ENCODE data around the gene EFCAB7. TPM values are rescaled to one million over a fixed set of nuclear protein-coding genes. Genes with fewer than 3 reads are reported as not detected.

The EFCAB7 gene
- total and polyA plus RNA-seq, 2 experiments from 2014 or later, result 4.2 to 4.9 TPM

DNA sequence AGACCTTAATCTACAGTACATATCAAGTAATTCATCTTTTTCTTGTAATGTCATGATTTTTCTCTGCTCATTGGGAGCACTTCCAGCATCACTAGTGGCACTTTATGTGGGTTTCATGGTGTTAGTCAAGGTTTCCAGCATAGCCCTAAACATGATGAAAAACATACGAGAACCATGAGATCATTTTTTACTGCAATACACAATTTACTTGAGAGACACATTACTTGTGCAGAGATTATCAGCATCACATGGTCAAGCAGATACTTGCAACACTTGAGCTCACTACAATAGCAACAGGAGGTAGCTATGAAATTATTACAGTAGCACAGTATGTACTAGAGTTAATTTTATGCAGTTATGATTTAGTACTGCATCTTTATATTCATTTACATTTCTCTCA is 36.7 kb upstream of the EFCAB7 start:
- no peak for ATAC-seq

DNA sequence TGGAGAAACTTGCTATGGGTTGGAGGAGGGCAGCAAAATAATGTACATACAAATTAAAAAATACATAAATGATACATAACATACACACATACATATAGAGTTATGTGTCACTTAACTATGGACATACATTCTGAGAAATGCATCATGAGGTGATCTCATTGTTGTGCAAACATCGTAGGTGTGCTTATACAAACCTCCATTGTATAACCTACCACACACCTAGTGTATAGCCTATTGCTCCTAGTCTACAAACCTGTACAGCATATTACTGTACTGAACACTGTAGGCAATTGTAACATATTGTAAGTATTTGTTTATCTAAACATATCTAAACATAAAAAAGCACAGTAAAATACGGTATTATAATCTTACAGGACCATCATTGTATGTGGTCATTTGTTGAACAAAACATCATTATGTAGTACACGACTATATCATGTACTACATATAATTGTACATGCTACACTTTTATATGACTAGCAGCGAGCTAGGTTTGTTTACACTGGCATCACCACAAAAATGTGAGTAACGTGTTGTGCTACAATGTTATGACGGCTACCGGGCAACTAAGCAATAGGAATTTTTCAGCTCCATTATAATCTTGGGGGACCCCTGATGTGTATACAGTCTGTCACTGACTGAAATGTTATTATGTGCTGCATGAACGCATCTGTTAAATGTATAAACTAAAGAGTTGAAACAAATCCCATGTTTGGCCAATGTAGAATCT is 35.8 kb upstream of the EFCAB7 start:
- Histone ChIP-seq H3K9me2 (ENCODE audit: insufficient read depth) (no peaks in the 10 kb centered on the region), H4K20me1 (replicated peaks; ENCODE audit: insufficient read depth) (no peaks in the 10 kb centered on the region), H2AFZ (no peak overlapping the region), H3K27me3 (ENCODE audit: insufficient read depth) (no peaks in the 10 kb centered on the region), H3F3A (replicated peaks; ENCODE audit: low read depth) (no peaks in the 10 kb centered on the region), H3K4me2 (no peak overlapping the region), H3K79me2 (replicated peaks; ENCODE audit: insufficient read depth) (no peaks in the 10 kb centered on the region), H3K27ac (ENCODE audit: low read depth) (no peak overlapping the region), H3K4me1 (ENCODE audit: insufficient read depth) (no peaks in the 10 kb centered on the region), H3K4me3 (no peak overlapping the region), H3K36me3 (ENCODE audit: insufficient read depth) (no peaks in the 10 kb centered on the region)
- no peak overlapping the region for H3K4me3 Mint-ChIP-seq
- no peaks in the 10 kb centered on the region for H3K9me3 Mint-ChIP-seq
- ATAC-seq (no peak), DNase-seq (ENCODE audit: low spot score) (no peak)
- no peak for TF ChIP-seq EZH2 (IDR thresholded peaks at IDR 0.05; ENCODE audit: low read depth, unreplicated experiment)
- H3K36me3 Mint-ChIP-seq (ENCODE audit: low read depth), result no peaks in the 10 kb centered on the region
- no peak overlapping the region for H3K27ac Mint-ChIP-seq
- H3K4me1 Mint-ChIP-seq, result no peaks in the 10 kb centered on the region; the same call in 2 of the 3 replicates
- H3K27me3 Mint-ChIP-seq (ENCODE audit: insufficient read depth, low read depth, poor library complexity), result no peaks in the 10 kb centered on the region

More for the DNA sequence above, 36.7 kb upstream of the EFCAB7 start:
- no peak overlapping the region for H3K27ac ChIP-seq (ENCODE audit: low read depth)
- Mint-ChIP-seq H3K9me3 (no peaks in the 10 kb centered on the region), H3K27me3 (ENCODE audit: insufficient read depth, low read depth, poor library complexity) (no peaks in the 10 kb centered on the region), H3K27ac (no peak overlapping the region), H3K36me3 (ENCODE audit: low read depth) (no peaks in the 10 kb centered on the region), H3K4me1 (no peaks in the 10 kb centered on the region), H3K4me3 (no peak overlapping the region)
- no peak overlapping the region for H3K4me3 ChIP-seq
- H3K27me3 ChIP-seq (ENCODE audit: insufficient read depth), result no peaks in the 10 kb centered on the region
- TF ChIP-seq NANOG (IDR thresholded peaks at IDR 0.05; ENCODE audit: borderline replicate concordance) (no peak), EZH2 (IDR thresholded peaks at IDR 0.05; ENCODE audit: low read depth, unreplicated experiment) (no peak), EZH2phosphoT487 (IDR thresholded peaks at IDR 0.05; ENCODE audit: unreplicated experiment) (no peak), JUNB (IDR thresholded peaks at IDR 0.05; ENCODE audit: unreplicated experiment) (no peak)
- H3K36me3 ChIP-seq (ENCODE audit: insufficient read depth), result no peaks in the 10 kb centered on the region
- H3K79me2 ChIP-seq (replicated peaks; ENCODE audit: insufficient read depth), result no peaks in the 10 kb centered on the region
- no peak overlapping the region for H3K4me2 ChIP-seq
- no peaks in the 10 kb centered on the region for H4K20me1 ChIP-seq (replicated peaks; ENCODE audit: insufficient read depth)
- H3K9me2 ChIP-seq (ENCODE audit: insufficient read depth), result no peaks in the 10 kb centered on the region
- no peaks in the 10 kb centered on the region for H3F3A ChIP-seq (replicated peaks; ENCODE audit: low read depth)
- DNase-seq (ENCODE audit: low spot score), result no peak
- H2AFZ ChIP-seq, result no peak overlapping the region
- no peaks in the 10 kb centered on the region for H3K4me1 ChIP-seq (ENCODE audit: insufficient read depth)

DNA sequence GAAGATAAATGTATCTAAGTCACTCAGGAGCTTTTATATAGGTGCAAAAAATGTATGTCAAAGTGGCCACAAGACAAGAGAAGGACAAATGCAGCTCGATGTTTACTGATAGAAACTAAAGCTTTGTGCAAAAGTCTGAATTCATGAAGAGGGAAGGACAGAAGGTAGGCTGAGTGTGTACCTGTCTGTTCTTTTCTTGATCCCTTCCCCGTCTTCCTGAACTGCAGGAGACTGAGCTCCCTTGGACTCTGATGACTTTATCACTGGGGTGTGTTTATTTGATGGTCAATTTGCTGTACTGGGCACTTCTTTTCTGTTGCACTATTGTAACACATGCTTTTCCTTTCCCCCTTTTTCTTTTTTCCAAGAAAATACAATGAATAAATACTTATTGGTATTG is 25.7 kb upstream of the EFCAB7 start:
- ATAC-seq (no peak), DNase-seq (ENCODE audit: low spot score) (no peak)
- H3K79me2 ChIP-seq (replicated peaks; ENCODE audit: insufficient read depth), result no peaks in the 10 kb centered on the region
- TF ChIP-seq CREB1 (CRISPR knock-in tag; IDR thresholded peaks at IDR 0.05; ENCODE audit: low read depth) (no peak), EZH2phosphoT487 (IDR thresholded peaks at IDR 0.05; ENCODE audit: unreplicated experiment) (no peak), NANOG (IDR thresholded peaks at IDR 0.05; ENCODE audit: borderline replicate concordance) (no peak), POLR2AphosphoS5 (IDR thresholded peaks at IDR 0.05; ENCODE audit: low read depth) (no peak)
- TF ChIP-seq, protein P1, sequence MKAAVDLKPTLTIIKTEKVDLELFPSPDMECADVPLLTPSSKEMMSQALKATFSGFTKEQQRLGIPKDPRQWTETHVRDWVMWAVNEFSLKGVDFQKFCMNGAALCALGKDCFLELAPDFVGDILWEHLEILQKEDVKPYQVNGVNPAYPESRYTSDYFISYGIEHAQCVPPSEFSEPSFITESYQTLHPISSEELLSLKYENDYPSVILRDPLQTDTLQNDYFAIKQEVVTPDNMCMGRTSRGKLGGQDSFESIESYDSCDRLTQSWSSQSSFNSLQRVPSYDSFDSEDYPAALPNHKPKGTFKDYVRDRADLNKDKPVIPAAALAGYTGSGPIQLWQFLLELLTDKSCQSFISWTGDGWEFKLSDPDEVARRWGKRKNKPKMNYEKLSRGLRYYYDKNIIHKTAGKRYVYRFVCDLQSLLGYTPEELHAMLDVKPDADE (IDR thresholded peaks at IDR 0.05), result no peak
- peaks cover 6% of the 10 kb centered on the region; the same call in 1 of the 2 replicates for H4K20me1 ChIP-seq (replicated peaks; ENCODE audit: insufficient read depth)
- no peaks in the 10 kb centered on the region for H3K9me2 ChIP-seq (ENCODE audit: insufficient read depth)
- H3K4me3 ChIP-seq, result no peak overlapping the region
- Mint-ChIP-seq H3K27ac (no peak overlapping the region), H3K27me3 (ENCODE audit: insufficient read depth, low read depth, poor library complexity) (no peaks in the 10 kb centered on the region), H3K9me3 (0 out of 3 replicates have a peak, but pooled peaks cover 2% of the 10 kb centered on the region), H3K4me3 (no peak overlapping the region), H3K4me1 (no peaks in the 10 kb centered on the region; the same call in 2 of the 3 replicates), H3K36me3 (ENCODE audit: low read depth) (peaks cover 4% of the 10 kb centered on the region; the same call in 2 of the 3 replicates)
- H3K4me2 ChIP-seq, result no peak overlapping the region
- H2AFZ ChIP-seq, result no peak overlapping the region
- H3K27me3 ChIP-seq (ENCODE audit: insufficient read depth), result no peaks in the 10 kb centered on the region
- no peaks in the 10 kb centered on the region for H3F3A ChIP-seq (replicated peaks; ENCODE audit: low read depth)
- no peaks in the 10 kb centered on the region for H3K36me3 ChIP-seq (ENCODE audit: insufficient read depth)
- H3K27ac ChIP-seq (ENCODE audit: low read depth), result no peak overlapping the region
- H3K4me1 ChIP-seq (ENCODE audit: insufficient read depth), result no peaks in the 10 kb centered on the region

Data from GM23338 (cell line).